Pancreas (tissue), 10 donors: ENCODE results near the gene DYRK1A. TPM values are rescaled to one million over a fixed set of nuclear protein-coding genes. Genes with fewer than 3 reads are reported as not detected.
"Not testable (repeated sequence)": the region's sequence is repeated elsewhere in the genome, so short reads cannot be mapped to it uniquely, and the experiment has no call there.

Source experiments
- ATAC-seq, 4 donors: fragments of 200-7000 bp; cut with Tn5 transposase; one replicate each; pipeline versions ENCODE4 v1.8.0 to v1.9.1; 2020; ENCODE audit warnings: mild to moderate bottlenecking in 4 of 4, moderate library complexity in 4 of 4
- DNase-seq, 6 donors: peaks; one replicate each; pipeline ENCODE4 v3.0.0-alpha.2; 2020
- FAIRE-seq: peaks from 2 replicates; lab custom pipeline; 2012; peaks lifted over from hg19 to GRCh38; lab: Jason Lieb, UNC
- H3K27ac ChIP-seq, 4 donors: fragments of 200-600 bp; sonication (generic); 1 replicate in 3 of 4; 2 replicates in 1 of 4; pipeline versions ENCODE4 v1.5.0 to v1.8.0; 2020
- H3K27me3 ChIP-seq, 4 donors: fragments of 200-600 bp; one replicate each; pipeline ENCODE4 v1.8.0; 2021
- H3K36me3 ChIP-seq, 3 donors: fragments of 200-600 bp; sonication (generic) in 1 of 3; one replicate each; pipeline versions ENCODE4 v1.5.0 to v1.8.0; 2020 to 2021
- H3K4me1 ChIP-seq, 3 donors: fragments of 200-600 bp; one replicate each; pipeline ENCODE4 v1.8.0; 2021
- H3K4me3 ChIP-seq, 4 donors: fragments of 200-600 bp; sonication (generic) in 2 of 4; one replicate each; pipeline versions ENCODE4 v1.5.0 to v1.8.0; 2020 to 2021
- H3K9me3 ChIP-seq, 4 donors: fragments of 200-600 bp; one replicate each; pipeline ENCODE4 v1.8.0; 2021
- WGBS, 2 donors: extraction: QIAGEN DNeasy Blood & Tissue Kit; methylation state at CpG; one replicate each; pipeline ENCODE4 v1.1.7; 2013; 5-methylcytosine and 5-hydroxymethylcytosine counted together
- intact Hi-C, 3 donors: fragments of 100-400 bp; cut with DNase I; formaldehyde crosslinking; loops; one replicate each; pipeline versions ENCODE4 v1.11.1 to v1.14.2; 2022
- polyA plus RNA-seq, 2 donors: library from polyadenylated mRNA; stranded (reverse); fragments of 200-250 nt; gene quantifications; one replicate each; pipeline ENCODE4 v1.2.3, GENCODE V29; 2013
- total RNA-seq, 6 donors: library from RNA; stranded (reverse); fragmentation: NEBNext Ultra II Directional in 4 of 6; extraction: Animal tissue kit (Norgen Biotek cat#: 25700) in 4 of 6; gene quantifications; one replicate each; pipeline versions ENCODE4 v1.2.1 to v1.2.4, GENCODE V29; 2021 to 2023
- TF ChIP-seq, protein P1 (sequence below), 4 donors: fragments of 200-600 bp; sonication (generic) in 3 of 4; IDR thresholded peaks; one replicate each; pipeline versions ENCODE4 v1.5.0 to v1.8.0; 2021; ENCODE audit warnings: antibody characterized with exemption in 4 of 4
- donor health status: healthy with polysubstance abuse.
- donor health status: DM: no; HTN: no; CAD: no; lungs with moderate emphysema.
- donor health status: DM: no; HTN: no; CAD: no.
- donor health status: control.
- donor health status: control.
- donor health status: Bipolar disorder and iron deficiency.
- donor health status: DM: yes; HTN: yes; CAD: no.
- donor health status: DM: no; HTN: no; CAD: no.
- donor health status: DM: no; HTN: no; CAD: no.
- donor health status: DM: yes; HTN: yes; CAD: no.

DYRK1A gene
- total and polyA plus RNA-seq, 8 donors, result 10.4 to 37.9 (median 22.3) TPM

DNA sequence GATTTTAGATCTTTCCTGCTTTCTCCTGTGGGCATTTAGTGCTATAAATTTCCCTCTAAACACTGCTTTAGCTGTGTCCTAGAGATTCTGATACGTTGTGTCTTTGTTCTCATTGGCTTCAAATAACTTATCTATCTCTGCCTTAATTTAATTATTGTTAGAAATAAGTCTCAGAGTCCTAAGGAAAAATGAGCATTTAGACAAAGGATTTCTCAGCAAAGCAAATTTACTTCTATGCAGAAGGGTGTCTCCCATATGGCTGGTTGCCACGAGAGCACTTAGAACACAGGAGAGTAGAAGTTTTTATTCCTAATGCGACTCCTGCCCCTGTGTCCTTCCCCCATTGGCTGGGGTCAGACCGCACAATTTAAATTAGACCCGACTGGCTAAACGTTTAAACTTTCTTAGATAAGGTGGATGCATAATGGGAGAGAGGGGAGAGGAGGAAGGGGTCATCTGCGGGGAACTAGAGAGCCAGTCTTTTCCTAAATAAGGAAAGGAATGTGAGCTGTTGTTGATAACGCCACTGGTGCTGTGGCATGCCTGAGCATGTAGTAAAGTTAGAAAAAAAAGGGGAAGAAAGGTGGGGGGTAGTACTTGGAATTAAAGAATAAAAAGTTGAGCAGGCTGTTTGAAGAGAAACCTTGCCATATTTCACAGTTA, 170.2 kb downstream of the DYRK1A start:
- TF ChIP-seq, protein P1, sequence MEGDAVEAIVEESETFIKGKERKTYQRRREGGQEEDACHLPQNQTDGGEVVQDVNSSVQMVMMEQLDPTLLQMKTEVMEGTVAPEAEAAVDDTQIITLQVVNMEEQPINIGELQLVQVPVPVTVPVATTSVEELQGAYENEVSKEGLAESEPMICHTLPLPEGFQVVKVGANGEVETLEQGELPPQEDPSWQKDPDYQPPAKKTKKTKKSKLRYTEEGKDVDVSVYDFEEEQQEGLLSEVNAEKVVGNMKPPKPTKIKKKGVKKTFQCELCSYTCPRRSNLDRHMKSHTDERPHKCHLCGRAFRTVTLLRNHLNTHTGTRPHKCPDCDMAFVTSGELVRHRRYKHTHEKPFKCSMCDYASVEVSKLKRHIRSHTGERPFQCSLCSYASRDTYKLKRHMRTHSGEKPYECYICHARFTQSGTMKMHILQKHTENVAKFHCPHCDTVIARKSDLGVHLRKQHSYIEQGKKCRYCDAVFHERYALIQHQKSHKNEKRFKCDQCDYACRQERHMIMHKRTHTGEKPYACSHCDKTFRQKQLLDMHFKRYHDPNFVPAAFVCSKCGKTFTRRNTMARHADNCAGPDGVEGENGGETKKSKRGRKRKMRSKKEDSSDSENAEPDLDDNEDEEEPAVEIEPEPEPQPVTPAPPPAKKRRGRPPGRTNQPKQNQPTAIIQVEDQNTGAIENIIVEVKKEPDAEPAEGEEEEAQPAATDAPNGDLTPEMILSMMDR (IDR thresholded peaks at IDR 0.05), result no peak
- FAIRE-seq, result no peak
- Histone ChIP-seq H3K9me3 (no peaks in the 10 kb centered on the region), H3K27me3 (no peaks in the 10 kb centered on the region), H3K4me3 (no peak overlapping the region), H3K27ac (no peak overlapping the region), H3K36me3 (no peaks in the 10 kb centered on the region), H3K4me1 (no peaks in the 10 kb centered on the region)
- intact Hi-C loops, result no loop called here
- DNase-seq, result no peak
- 50 to 57% methylated on average over 8 of the region's 8 CpGs for WGBS, 2 donors
- ATAC-seq, result no peak

DNA sequence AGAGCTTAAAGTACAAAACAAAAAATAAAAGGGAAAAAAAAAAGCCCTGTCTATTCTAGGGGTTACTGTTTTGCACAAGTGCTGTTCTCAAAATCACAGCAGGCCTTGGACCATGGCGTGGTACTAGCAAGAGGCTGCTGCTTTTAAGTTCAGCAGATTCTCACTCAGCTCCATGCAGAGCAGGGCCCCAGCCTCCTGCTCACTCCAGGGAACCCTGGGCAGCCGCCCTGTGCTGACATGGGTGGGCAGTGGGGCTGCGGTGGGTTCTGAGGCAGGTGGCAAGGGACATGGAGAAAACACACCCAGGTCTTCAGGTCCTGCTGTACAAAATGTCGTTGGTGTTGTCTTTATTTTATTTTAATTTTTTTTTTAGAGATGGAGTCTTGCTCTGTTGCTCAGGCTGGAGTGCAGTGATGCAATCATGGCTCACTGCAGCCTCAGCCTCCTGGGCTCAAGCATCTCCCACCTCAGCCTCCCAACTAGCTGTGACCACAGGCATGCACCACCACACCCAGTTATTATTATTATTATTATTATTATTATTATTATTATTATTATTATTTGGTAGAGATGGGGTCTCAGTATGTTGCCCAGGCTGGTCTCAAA, 170.9 kb downstream of the DYRK1A start:
- DNase-seq (no peak), ATAC-seq (no peak), FAIRE-seq (no peak)
- Histone ChIP-seq H3K27me3 (no peaks in the 10 kb centered on the region), H3K36me3 (no peaks in the 10 kb centered on the region), H3K27ac (no peak overlapping the region), H3K9me3 (no peaks in the 10 kb centered on the region), H3K4me1 (no peaks in the 10 kb centered on the region), H3K4me3 (no peak overlapping the region)
- TF ChIP-seq, protein P1 (IDR thresholded peaks at IDR 0.05), result no peak
- WGBS, 2 donors, result 79 to 85% methylated on average over 4 of the region's 4 CpGs
- intact Hi-C loops, result no loop called here

DNA sequence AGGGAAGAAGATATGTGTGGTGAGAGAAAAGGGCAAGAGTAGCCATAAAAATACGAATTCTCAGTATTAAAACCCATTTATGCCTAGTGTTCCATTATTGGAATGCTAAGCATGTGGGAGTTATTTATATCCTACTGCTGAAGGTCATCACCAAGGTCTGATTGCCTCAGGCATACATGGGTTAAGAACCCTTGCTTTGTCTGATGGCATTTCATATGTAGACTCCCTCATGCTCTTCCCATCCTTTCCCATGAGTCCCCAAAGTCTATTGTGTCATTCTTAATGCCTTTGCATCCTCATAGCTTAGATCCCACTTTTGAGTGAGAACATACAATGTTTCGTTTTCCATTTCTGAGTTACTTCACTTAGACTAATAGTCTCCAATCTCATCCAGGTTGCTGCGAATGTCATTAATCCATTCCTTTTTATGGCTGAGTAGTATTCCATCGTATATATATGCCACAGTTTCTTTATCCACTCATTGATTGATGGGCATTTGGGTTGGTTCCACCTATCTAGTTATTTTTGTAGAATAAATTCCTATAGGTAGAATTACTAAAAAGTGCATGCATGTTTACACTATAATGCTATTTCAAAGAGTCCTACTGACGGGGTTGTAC, 172.5 kb downstream of the DYRK1A start:
- Histone ChIP-seq H3K4me1 (no peaks in the 10 kb centered on the region), H3K27ac (no peak overlapping the region), H3K36me3 (no peaks in the 10 kb centered on the region), H3K4me3 (no peak overlapping the region), H3K9me3 (no peaks in the 10 kb centered on the region), H3K27me3 (no peaks in the 10 kb centered on the region)
- TF ChIP-seq, protein P1 (IDR thresholded peaks at IDR 0.05), result no peak
- DNase-seq (no peak), ATAC-seq (no peak), FAIRE-seq (no peak)
- intact Hi-C loops, result no loop called here
- 70 to 78% methylated on average over 5 of the region's 5 CpGs for WGBS, 2 donors

DNA sequence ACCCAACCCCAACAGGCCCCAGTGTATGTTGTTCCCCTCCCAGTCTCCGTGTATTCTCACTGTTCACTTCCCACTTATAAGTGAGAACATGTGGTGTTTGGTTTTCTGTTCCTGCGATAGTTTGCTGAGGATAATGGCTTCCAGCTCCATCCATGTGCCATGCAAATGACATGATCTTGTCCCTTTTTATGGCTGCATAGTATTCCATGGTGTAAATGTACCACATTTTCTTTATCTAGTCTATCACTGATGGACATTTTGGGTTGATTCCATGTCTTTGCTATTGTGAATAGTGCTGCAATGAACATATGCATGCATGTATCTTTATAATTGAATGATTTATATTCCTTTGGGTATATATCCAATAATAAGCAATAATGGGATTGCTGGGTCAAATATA, 174.6 kb downstream of the DYRK1A start:
- intact Hi-C loops, FAIRE-seq, DNase-seq, H3K27ac ChIP-seq, H3K9me3 ChIP-seq, H3K4me3 ChIP-seq, H3K36me3 ChIP-seq, H3K27me3 ChIP-seq, ATAC-seq, H3K4me1 ChIP-seq: not testable (repeated sequence)
- WGBS, 2 donors, result 83 to 92% methylated on average over 2 of the region's 2 CpGs

DNA sequence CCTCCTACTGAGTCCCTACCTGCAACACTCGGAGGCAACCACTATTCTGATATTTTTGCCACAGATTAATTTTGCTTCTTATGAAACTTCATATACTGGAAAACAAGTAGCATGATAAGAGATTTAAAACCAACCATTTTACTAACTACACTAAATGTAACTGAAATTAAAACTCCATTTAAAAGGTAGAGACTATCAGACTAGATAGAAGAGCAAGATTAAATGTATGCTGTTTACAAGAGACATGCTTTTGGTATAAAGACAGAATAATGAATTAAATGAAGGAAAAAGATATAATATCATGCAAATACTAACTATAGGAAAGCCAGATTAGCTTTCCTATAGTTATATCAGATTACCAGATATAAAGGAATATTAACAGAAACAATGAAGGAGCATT, 175.9 kb downstream of the DYRK1A start:
- DNase-seq (no peak), FAIRE-seq (no peak), ATAC-seq (no peak)
- Histone ChIP-seq H3K27ac (no peak overlapping the region), H3K27me3 (no peaks in the 10 kb centered on the region), H3K36me3 (no peaks in the 10 kb centered on the region), H3K9me3 (no peaks in the 10 kb centered on the region), H3K4me1 (no peaks in the 10 kb centered on the region), H3K4me3 (no peak overlapping the region)
- intact Hi-C loops, result no loop called here
- TF ChIP-seq, protein P1 (IDR thresholded peaks at IDR 0.05), result no peak
- WGBS, 2 donors, result 92 to 97% methylated on average over 1 of the region's 1 CpG
